EH (cell line): ENCODE data around the gene TCF4.
A peak's percentile ranks its signal among the peaks of the same experiment; 100 is the strongest.

ENCODE experiments used
- DNase-seq: peaks from one replicate; pipeline ENCODE4 v3.0.0-alpha.2; 2015; ENCODE audit warnings: low read depth

TCF4 gene

GRCh38 chr18:55261253-55261652 lies 326.7 kb downstream of the TCF4 start:
- DNase-seq: no peak

GRCh38 chr18:55258088-55258487 lies 329.9 kb downstream of the TCF4 start:
- DNase-seq: no peak

- DNase-seq: no peak
Measured at GRCh38 chr18:55256929-55257289, 331.1 kb downstream of the TCF4 start.

- peak; percentile 84 for DNase-seq
Measured at GRCh38 chr18:55256226-55256928, 331.6 kb downstream of the TCF4 start.

DNA sequence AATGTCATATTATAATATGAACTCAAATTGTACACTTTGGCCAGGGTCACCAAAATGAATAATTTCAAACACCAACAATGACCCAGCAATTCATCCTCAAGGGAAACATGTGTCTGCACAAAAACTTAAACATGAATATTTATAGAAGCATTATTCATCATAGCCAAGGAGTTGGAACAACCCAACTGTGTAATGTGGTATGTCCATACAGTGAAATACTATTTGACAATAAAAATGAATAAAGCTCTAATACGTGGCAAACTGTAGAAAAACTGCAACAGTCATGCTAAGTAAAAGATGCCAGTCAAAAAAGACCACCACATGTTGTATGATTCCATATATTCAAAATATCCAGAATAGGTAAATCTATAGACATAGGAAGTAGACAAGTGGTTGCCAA lies 334.2 kb downstream of the TCF4 start:
- no peak for DNase-seq

DNA sequence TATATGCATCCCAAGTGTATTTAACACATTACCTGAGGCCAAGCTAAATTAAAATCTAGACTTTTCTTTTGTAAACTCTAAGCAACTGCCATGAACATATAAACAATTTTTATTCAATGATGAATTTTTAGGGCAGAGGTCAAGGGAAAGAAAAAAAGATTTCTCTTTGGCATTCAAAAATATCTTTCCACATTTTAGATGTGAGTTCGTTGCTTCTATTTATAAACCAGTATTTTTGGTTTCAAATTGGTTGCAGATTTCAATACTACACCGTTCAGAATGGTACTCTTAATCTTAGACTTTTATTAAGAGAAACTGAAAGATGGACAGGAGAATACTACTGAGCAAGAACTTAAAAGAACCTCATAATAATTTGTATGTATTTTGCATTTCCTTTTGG lies 335.1 kb downstream of the TCF4 start:
- DNase-seq: no peak

DNA sequence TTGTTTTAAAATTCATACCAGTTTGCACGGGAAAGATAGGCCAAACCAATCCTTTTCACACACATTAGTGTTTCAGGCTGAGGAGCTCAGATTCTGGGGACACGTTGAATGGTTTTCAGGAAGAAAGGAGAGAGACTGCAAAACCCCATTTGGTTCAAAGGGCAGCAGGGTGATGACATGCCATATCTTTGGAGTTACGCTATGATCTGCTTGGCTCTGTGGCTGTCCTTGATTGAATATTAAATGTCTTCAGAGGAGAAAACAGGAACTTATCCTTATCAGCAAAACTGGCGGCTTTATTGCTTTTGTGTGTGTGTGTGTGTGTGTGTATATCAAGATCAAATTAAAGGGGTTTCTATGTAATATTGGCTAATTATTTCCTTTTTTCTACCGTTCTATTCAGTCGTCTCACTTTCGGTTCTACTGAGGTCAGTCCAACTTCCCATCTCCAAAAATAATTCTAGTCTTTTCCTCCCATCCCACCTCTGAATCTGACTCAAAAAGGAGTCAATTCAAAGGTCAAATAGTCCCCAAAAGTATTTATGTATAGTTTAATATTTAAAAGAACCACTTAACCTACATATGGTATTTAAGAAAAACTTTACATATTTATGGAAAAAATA lies 335.8 kb downstream of the TCF4 start:
- DNase-seq: no peak

GRCh38 chr18:55251254-55251971 lies 336.6 kb downstream of the TCF4 start:
- peak; percentile 70 for DNase-seq

DNA sequence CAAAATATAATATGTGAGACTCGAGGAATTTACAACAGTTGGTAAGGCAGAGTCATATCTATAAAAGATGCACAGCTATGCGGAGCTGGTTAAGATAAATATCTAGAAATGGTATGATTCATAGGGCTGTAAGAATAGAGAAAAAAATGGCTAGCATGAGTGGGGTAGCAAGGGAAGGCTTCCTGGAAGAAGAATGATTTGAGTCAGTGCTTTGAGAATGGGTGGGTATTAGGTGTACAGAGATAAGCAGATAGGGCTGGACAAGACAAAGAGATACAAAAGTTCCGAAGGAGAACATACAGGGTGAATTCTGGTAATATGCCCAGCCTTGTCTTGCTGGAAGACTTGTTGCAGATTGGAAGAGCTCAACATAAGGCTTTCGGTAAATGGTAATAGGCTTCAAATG lies 337.2 kb downstream of the TCF4 start:
- peak; percentile 90 for DNase-seq

- DNase-seq: no peak
Measured at GRCh38 chr18:55249550-55249949, 338.4 kb downstream of the TCF4 start.

DNA sequence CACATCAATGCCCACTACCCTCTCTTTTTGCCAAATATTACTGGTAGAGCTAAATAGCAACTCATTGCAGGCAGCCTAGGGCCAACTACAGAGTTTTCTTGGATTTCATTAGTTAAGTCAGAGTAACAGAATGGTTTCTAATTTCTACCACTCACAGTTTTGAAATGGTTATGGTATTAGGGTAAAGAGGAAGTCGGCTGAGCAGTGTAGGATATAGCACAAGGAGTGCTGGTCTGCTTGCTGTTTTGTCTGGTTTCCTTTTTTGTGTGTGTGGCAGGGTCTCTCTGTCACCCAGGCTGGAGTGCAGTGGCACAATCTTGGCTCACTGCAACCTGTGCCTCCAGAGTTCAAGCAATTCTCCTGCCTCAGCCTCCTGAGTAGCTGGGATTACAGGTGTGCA lies 339.5 kb downstream of the TCF4 start:
- no peak for DNase-seq

- DNase-seq: peak; percentile 42
Measured at GRCh38 chr18:55247032-55247431, 341.0 kb downstream of the TCF4 start.

DNA sequence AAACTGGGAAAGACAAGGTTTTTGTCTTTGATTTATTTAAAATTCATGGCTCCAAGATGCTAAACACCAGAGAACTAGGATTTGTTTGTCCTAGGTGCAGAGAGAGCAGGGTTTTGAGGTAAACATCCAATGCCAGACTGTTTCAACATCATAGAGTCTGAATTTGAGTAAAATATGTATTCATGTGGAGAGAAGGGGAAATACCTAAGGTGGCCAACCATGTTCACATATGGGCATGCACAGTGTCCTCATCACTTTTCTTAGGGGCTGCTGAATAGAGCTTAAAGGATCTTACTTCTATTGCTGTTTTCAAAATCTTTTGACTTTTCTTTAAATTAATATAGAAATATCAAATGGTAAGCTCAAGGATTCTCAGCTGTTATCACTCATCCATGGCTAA lies 341.7 kb downstream of the TCF4 start:
- no peak for DNase-seq

GRCh38 chr18:55245211-55245614 lies 342.8 kb downstream of the TCF4 start:
- DNase-seq: peak; percentile 79

DNA sequence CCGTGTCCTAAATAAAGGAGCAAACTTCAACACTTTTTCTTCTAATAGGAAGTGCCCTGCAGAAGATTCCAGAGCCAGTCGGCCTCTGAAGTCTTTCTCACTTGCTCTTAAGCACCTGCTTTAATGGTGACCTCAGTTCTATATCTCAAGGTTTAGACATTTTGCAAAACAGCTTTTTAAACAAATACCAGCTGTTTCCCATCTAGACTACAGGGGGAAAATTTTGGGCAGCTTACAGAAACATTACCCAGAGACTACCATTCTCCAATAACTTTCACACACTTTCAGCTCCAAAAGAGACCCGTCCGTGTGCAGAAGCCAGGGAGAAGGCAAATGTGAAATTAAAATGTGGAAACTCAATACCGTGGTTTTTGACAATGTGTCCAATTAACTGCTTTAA lies 343.4 kb downstream of the TCF4 start:
- no peak for DNase-seq

- peak; percentile 77 for DNase-seq
Measured at GRCh38 chr18:55243857-55244256, 344.1 kb downstream of the TCF4 start.

- DNase-seq: no peak
Measured at GRCh38 chr18:55243255-55243654, 344.7 kb downstream of the TCF4 start.

GRCh38 chr18:55240978-55241377 lies 347.0 kb downstream of the TCF4 start:
- DNase-seq: no peak

- DNase-seq: no peak
Measured at GRCh38 chr18:55239740-55240139, 348.3 kb downstream of the TCF4 start.

GRCh38 chr18:55237660-55238059 lies 350.3 kb downstream of the TCF4 start:
- DNase-seq: no peak

DNA sequence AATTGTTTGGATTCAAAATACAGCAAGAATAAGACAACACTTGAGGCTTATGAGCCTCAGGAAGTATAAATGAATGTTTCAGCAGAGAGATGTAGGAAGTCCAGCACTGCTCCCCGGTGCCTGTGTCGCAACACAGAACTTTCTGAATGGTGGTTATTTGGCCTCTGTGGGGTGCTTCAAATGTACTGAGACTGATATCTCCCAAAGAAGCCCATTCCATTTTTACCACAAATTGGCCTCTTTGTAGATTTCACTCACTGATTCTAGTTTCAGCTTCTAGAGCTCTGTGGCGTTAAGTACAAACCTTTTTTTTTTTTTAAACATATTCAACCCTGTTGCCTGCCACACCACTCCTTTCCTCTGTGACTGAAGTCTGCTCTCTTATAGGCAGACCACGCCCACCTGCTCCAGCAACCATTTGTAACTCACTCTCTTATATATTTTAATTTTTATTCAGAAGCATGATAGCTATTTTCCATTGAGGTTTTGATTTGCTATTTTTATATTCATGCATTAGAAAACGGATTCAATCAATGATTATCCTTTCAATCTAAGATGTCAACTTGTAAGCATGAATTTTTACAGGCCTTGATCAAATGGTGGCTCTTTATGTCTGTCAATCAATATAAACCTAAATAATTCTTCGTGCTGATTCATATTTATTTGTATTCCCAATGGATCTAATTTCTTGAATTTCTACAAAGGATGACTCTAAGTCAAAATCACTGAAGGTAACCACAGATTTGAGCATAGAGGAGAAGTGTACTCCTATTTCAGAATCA lies 351.7 kb downstream of the TCF4 start:
- DNase-seq: peak; percentile 63

GRCh38 chr18:55235094-55235461 lies 352.9 kb downstream of the TCF4 start:
- DNase-seq: no peak
